ENCODE data around the gene ZNF764.
"Not testable (repeated sequence)": the region's sequence is repeated elsewhere in the genome, so short reads cannot be mapped to it uniquely, and the experiment has no call there.

Gene ZNF764

GRCh38 chr16:30557957-30558788 lies at the start of gene ZNF764:
Gene ZNF764 (minus strand): TSS chr16:30558374. CDS start chr16:30558182, 192 bp downstream.
- peak; percentile 98 to 99 for DNase-seq

GRCh38 chr16:30606004-30606403 lies 47.8 kb upstream of the ZNF764 start:
- DNase-seq = no peak

GRCh38 chr16:30605158-30605557 lies 47.0 kb upstream of the ZNF764 start:
- peak in 1 of 2 donors; percentile 30 for DNase-seq

GRCh38 chr16:30604316-30604947 lies 46.3 kb upstream of the ZNF764 start:
- no peak for DNase-seq

- no peak for DNase-seq
Measured at GRCh38 chr16:30603945-30604315, 45.8 kb upstream of the ZNF764 start.

- no peak for DNase-seq
Measured at GRCh38 chr16:30602616-30603277, 44.6 kb upstream of the ZNF764 start.

- DNase-seq = no peak
Measured at GRCh38 chr16:30601966-30602365, 43.8 kb upstream of the ZNF764 start.

GRCh38 chr16:30600929-30601328 lies 42.8 kb upstream of the ZNF764 start:
- DNase-seq = no peak

- no peak for DNase-seq
Measured at GRCh38 chr16:30600215-30600614, 42.0 kb upstream of the ZNF764 start.

- no peak for DNase-seq
Measured at GRCh38 chr16:30592871-30593270, 34.7 kb upstream of the ZNF764 start.

- not testable (repeated sequence) for DNase-seq
Measured at GRCh38 chr16:30590869-30591268, 32.7 kb upstream of the ZNF764 start.

- DNase-seq = not testable (repeated sequence)
Measured at GRCh38 chr16:30589582-30589981, 31.4 kb upstream of the ZNF764 start.

- DNase-seq = no peak
Measured at GRCh38 chr16:30588651-30589050, 30.5 kb upstream of the ZNF764 start.

- DNase-seq = peak; percentile 96 to 97
Measured at GRCh38 chr16:30585400-30586191, 27.4 kb upstream of the ZNF764 start, which contains the start of gene ZNF785. Gene ZNF785 (minus strand): TSS chr16:30585697. CDS start chr16:30585611, 86 bp downstream.

- DNase-seq = no peak
Measured at GRCh38 chr16:30585022-30585399, 26.8 kb upstream of the ZNF764 start.

GRCh38 chr16:30582611-30583340 lies 24.6 kb upstream of the ZNF764 start:
- DNase-seq = no peak

GRCh38 chr16:30581457-30581856 lies 23.3 kb upstream of the ZNF764 start:
- no peak for DNase-seq

GRCh38 chr16:30574678-30575077 lies 16.5 kb upstream of the ZNF764 start:
- no peak for DNase-seq

GRCh38 chr16:30571445-30572322 lies 13.5 kb upstream of the ZNF764 start, which contains the start of gene ZNF688:
Gene ZNF688 (minus strand): TSS chr16:30571714. CDS start chr16:30571629, 85 bp downstream.
- peak; percentile 98 for DNase-seq

- DNase-seq = no peak
Measured at GRCh38 chr16:30570636-30571444, 12.7 kb upstream of the ZNF764 start.

Measured in CD4-positive, alpha-beta T cell treated with Interleukin-1 beta for 1 hour (primary cell).